ENCODE measurements around the gene NCAM2. TPM values are rescaled to one million over a fixed set of nuclear protein-coding genes. Genes with fewer than 3 reads are reported as not detected.

Gene NCAM2
- polyA plus RNA-seq, 3 donors: not detected

DNA sequence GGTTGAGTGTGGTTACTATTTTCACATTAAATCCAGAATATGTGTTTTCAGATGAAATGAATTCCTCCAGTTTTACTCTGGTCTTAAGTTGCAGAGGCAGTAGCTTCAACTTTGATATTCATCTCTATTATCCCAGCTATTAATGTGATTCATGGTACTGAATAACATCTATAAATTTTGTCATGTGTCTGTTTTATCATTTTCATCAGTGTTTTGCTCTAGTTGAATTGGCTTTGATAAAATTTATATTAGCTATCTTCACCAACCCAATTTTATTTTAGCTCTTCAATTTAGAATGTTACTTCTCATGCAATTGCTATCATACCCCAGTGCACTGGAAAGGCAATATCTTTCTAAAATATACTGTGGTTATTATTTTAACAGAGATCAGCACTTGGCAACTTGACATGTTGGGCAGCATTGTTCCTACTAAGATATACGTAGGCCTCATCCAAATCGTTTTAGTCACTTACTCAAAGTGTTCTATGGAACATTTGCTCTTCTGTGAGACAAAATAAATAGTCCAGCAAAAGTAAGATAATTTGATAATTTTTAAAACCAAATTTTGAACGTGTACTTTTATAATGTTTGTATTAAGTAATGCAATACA is 184.3 kb downstream of the NCAM2 start:
- WGBS (ENCODE audit: insufficient coverage): no CpG with 5 or more reads among the region's 3 CpGs
- Mint-ChIP-seq H3K4me1 (no peaks in the 10 kb centered on the region), H3K4me3 (no peak overlapping the region), H3K27me3 (ENCODE audit: low read depth in 3 of 3) (peaks cover 0 to 1% (median 0%) of the 10 kb centered on the region in 3 donors), H3K36me3 (no peaks in the 10 kb centered on the region), H3K27ac (no peak overlapping the region), H3K9me3 (no peaks in the 10 kb centered on the region)
- Histone ChIP-seq H4K20me1 (ENCODE audit: insufficient read depth, low read length) (no peaks in the 10 kb centered on the region), H3K4me3 (replicated peaks in 1 of 3; ENCODE audit: low read depth in 2 of 3, low read length in 3 of 3) (no peak overlapping the region), H3K27ac (ENCODE audit: low read depth in 1 of 2, low read length in 2 of 2) (no peak overlapping the region), H3K79me2 (ENCODE audit: insufficient read depth, low read length) (no peaks in the 10 kb centered on the region), H3K4me1 (ENCODE audit: control insufficient read depth in 1 of 2, insufficient read depth in 2 of 2, low read length in 2 of 2) (no peaks in the 10 kb centered on the region), H3K36me3 (replicated peaks in 1 of 2; ENCODE audit: control insufficient read depth in 1 of 2, insufficient read depth in 2 of 2, low read length in 2 of 2) (no peaks in the 10 kb centered on the region), H3K9ac (ENCODE audit: insufficient read depth, low read length, poor library complexity, severe bottlenecking) (no peak overlapping the region), H3K4me2 (replicated peaks; ENCODE audit: extremely low read depth, low read length, poor library complexity, severe bottlenecking) (no peak overlapping the region), H3K9me3 (replicated peaks in 1 of 2; ENCODE audit: control insufficient read depth in 1 of 2, insufficient read depth in 1 of 2, low read length in 2 of 2) (no peaks in the 10 kb centered on the region), H2AFZ (ENCODE audit: insufficient read depth, low read depth, low read length, poor library complexity, severe bottlenecking) (no peak overlapping the region), H3K27me3 (ENCODE audit: control insufficient read depth in 2 of 2, insufficient read depth in 2 of 2, low read length in 2 of 2) (no peaks in the 10 kb centered on the region)
- intact Hi-C loops (cut with micrococcal nuclease): no loop called here
- TF ChIP-seq, protein P1, sequence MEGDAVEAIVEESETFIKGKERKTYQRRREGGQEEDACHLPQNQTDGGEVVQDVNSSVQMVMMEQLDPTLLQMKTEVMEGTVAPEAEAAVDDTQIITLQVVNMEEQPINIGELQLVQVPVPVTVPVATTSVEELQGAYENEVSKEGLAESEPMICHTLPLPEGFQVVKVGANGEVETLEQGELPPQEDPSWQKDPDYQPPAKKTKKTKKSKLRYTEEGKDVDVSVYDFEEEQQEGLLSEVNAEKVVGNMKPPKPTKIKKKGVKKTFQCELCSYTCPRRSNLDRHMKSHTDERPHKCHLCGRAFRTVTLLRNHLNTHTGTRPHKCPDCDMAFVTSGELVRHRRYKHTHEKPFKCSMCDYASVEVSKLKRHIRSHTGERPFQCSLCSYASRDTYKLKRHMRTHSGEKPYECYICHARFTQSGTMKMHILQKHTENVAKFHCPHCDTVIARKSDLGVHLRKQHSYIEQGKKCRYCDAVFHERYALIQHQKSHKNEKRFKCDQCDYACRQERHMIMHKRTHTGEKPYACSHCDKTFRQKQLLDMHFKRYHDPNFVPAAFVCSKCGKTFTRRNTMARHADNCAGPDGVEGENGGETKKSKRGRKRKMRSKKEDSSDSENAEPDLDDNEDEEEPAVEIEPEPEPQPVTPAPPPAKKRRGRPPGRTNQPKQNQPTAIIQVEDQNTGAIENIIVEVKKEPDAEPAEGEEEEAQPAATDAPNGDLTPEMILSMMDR (IDR thresholded peaks at IDR 0.05): no peak
- DNase-seq: no peak

DNA sequence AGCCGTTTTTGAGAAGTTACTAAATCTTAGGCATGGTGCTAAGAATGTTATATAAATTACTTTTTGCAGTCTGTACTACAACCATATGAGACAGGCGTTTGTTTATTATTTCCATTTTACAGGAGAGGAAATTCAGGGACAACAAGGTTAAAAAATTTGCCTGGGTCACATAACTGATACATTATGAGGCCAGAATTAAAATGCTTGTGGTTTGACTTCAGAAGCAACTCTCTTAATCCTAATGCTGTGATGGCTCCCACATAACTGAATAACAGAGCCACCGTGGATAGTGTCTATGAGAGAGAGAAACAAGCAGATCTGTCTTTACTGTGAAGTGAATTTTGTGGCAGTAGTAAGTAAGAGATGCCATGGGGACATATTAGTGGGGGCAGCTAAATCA is 184.9 kb downstream of the NCAM2 start:
- H3K27ac ChIP-seq (ENCODE audit: low read depth in 1 of 2, low read length in 2 of 2): no peak overlapping the region
- Mint-ChIP-seq H3K4me1 (no peaks in the 10 kb centered on the region), H3K36me3 (no peaks in the 10 kb centered on the region), H3K27me3 (ENCODE audit: low read depth in 3 of 3) (no peaks in the 10 kb centered on the region), H3K9me3 (no peaks in the 10 kb centered on the region), H3K27ac (no peak overlapping the region), H3K4me3 (no peak overlapping the region)
- H3K79me2 ChIP-seq (ENCODE audit: insufficient read depth, low read length): no peaks in the 10 kb centered on the region
- H3K9ac ChIP-seq (ENCODE audit: insufficient read depth, low read length, poor library complexity, severe bottlenecking): no peak overlapping the region
- no peaks in the 10 kb centered on the region for H3K9me3 ChIP-seq (replicated peaks in 1 of 2; ENCODE audit: control insufficient read depth in 1 of 2, insufficient read depth in 1 of 2, low read length in 2 of 2)
- TF ChIP-seq, protein P1 (IDR thresholded peaks at IDR 0.05): no peak
- no peak overlapping the region for H2AFZ ChIP-seq (ENCODE audit: insufficient read depth, low read depth, low read length, poor library complexity, severe bottlenecking)
- WGBS (ENCODE audit: insufficient coverage): 80% methylated on average over 1 of the region's 3 CpGs
- no peaks in the 10 kb centered on the region for H4K20me1 ChIP-seq (ENCODE audit: insufficient read depth, low read length)
- H3K36me3 ChIP-seq (replicated peaks in 1 of 2; ENCODE audit: control insufficient read depth in 1 of 2, insufficient read depth in 2 of 2, low read length in 2 of 2): no peaks in the 10 kb centered on the region
- H3K27me3 ChIP-seq (ENCODE audit: control insufficient read depth in 2 of 2, insufficient read depth in 2 of 2, low read length in 2 of 2): no peaks in the 10 kb centered on the region
- H3K4me1 ChIP-seq (ENCODE audit: control insufficient read depth in 1 of 2, insufficient read depth in 2 of 2, low read length in 2 of 2): no peaks in the 10 kb centered on the region
- DNase-seq: no peak
- H3K4me2 ChIP-seq (replicated peaks; ENCODE audit: extremely low read depth, low read length, poor library complexity, severe bottlenecking): no peak overlapping the region
- no peak overlapping the region for H3K4me3 ChIP-seq (replicated peaks in 1 of 3; ENCODE audit: low read depth in 2 of 3, low read length in 3 of 3)
- intact Hi-C loops (cut with micrococcal nuclease): no loop called here

Measured in CD14-positive monocyte (primary cell).